ENCODE data around the gene CTIF.

The CTIF gene

GRCh38 chr18:48723016-48723415, 184.2 kb downstream of the CTIF start:
- Histone ChIP-seq H2AFZ (ENCODE audit: low read length) (no peak overlapping the region), H3K27me3 (replicated peaks; ENCODE audit: insufficient read depth, low read length) (no peaks in the 10 kb centered on the region), H3K9ac (ENCODE audit: low read length) (no peak overlapping the region), H3K4me1 (ENCODE audit: low read length) (no peaks in the 10 kb centered on the region), H3K36me3 (replicated peaks; ENCODE audit: insufficient read depth, low read length) (no peaks in the 10 kb centered on the region), H3K4me2 (ENCODE audit: low read depth, low read length) (no peak overlapping the region), H3K4me3 (ENCODE audit: low read length) (no peak overlapping the region), H3F3A (ENCODE audit: insufficient read depth, low read length) (no peaks in the 10 kb centered on the region), H4K20me1 (ENCODE audit: insufficient read depth, low read length) (no peaks in the 10 kb centered on the region), H3K9me3 (replicated peaks; ENCODE audit: insufficient read depth, low read length) (no peaks in the 10 kb centered on the region), H3K27ac (ENCODE audit: low read length) (no peak overlapping the region), H3K79me2 (ENCODE audit: low read length) (no peaks in the 10 kb centered on the region), H3K9me2 (replicated peaks; ENCODE audit: insufficient read depth, low read length) (no peaks in the 10 kb centered on the region)
- no peak for TF ChIP-seq EZH2phosphoT487 (IDR thresholded peaks at IDR 0.05; ENCODE audit: low read length)
- no peak for TF ChIP-seq EZH2 (optimal IDR thresholded peaks at IDR 0.05; ENCODE audit: low read depth, low read length)
- TF ChIP-seq, protein P1, sequence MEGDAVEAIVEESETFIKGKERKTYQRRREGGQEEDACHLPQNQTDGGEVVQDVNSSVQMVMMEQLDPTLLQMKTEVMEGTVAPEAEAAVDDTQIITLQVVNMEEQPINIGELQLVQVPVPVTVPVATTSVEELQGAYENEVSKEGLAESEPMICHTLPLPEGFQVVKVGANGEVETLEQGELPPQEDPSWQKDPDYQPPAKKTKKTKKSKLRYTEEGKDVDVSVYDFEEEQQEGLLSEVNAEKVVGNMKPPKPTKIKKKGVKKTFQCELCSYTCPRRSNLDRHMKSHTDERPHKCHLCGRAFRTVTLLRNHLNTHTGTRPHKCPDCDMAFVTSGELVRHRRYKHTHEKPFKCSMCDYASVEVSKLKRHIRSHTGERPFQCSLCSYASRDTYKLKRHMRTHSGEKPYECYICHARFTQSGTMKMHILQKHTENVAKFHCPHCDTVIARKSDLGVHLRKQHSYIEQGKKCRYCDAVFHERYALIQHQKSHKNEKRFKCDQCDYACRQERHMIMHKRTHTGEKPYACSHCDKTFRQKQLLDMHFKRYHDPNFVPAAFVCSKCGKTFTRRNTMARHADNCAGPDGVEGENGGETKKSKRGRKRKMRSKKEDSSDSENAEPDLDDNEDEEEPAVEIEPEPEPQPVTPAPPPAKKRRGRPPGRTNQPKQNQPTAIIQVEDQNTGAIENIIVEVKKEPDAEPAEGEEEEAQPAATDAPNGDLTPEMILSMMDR (IDR thresholded peaks at IDR 0.05; ENCODE audit: low read length) = no peak
- DNase-seq = no peak

DNA sequence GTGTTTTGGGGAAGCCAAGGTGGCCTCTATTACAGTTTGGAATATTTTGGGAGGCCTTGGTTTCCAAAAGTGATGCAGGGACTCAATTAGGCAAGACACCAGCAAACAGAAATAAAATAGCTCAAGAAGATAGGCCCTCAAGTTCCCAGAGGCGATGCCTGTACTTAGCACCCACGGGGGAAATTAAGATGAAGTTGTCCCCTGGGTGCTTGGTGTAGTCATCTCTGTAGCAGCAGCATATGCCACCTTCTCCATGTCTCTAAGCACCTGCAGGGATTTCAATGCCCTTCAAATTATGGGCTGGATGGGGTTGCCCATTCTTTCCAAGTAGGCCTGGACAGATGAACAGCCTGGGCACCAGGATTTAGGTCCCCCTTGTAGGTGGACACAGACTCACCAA, 185.0 kb downstream of the CTIF start:
- H3K27me3 ChIP-seq (replicated peaks; ENCODE audit: insufficient read depth, low read length) = no peaks in the 10 kb centered on the region
- H3K4me1 ChIP-seq (ENCODE audit: low read length) = no peaks in the 10 kb centered on the region
- no peaks in the 10 kb centered on the region for H3K36me3 ChIP-seq (replicated peaks; ENCODE audit: insufficient read depth, low read length)
- H3K9me2 ChIP-seq (replicated peaks; ENCODE audit: insufficient read depth, low read length) = no peaks in the 10 kb centered on the region
- H3K27ac ChIP-seq (ENCODE audit: low read length) = no peak overlapping the region
- no peaks in the 10 kb centered on the region for H3F3A ChIP-seq (ENCODE audit: insufficient read depth, low read length)
- H3K4me2 ChIP-seq (ENCODE audit: low read depth, low read length) = no peak overlapping the region
- H3K4me3 ChIP-seq (ENCODE audit: low read length) = no peak overlapping the region
- no peaks in the 10 kb centered on the region for H3K79me2 ChIP-seq (ENCODE audit: low read length)
- no peak for DNase-seq
- H2AFZ ChIP-seq (ENCODE audit: low read length) = no peak overlapping the region
- H3K9me3 ChIP-seq (replicated peaks; ENCODE audit: insufficient read depth, low read length) = no peaks in the 10 kb centered on the region
- H4K20me1 ChIP-seq (ENCODE audit: insufficient read depth, low read length) = no peaks in the 10 kb centered on the region
- TF ChIP-seq EZH2 (optimal IDR thresholded peaks at IDR 0.05; ENCODE audit: low read depth, low read length) = no peak
- TF ChIP-seq, protein P1 (IDR thresholded peaks at IDR 0.05; ENCODE audit: low read length) = no peak
- TF ChIP-seq EZH2phosphoT487 (IDR thresholded peaks at IDR 0.05; ENCODE audit: low read length) = no peak
- H3K9ac ChIP-seq (ENCODE audit: low read length) = no peak overlapping the region

DNA sequence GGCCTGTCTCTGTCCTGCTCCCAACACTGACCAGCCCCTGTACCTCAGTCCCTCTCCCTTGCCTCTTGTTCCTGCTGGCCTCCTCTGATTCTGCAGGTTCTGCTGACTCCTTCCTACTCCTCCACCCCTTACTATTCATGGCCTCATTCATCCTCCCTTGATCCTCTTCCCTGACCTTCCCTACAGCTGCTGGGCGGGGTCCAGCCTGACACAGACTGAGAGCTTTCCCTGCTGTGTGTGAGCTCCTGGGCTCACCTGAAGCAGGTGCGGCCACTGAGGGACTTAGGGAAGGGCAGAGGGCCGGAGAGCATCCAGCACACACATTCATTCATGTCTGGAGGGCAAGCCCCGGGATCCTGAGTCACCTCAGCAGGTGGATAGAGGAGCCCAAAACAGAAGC, 185.6 kb downstream of the CTIF start:
- Histone ChIP-seq H3K27me3 (replicated peaks; ENCODE audit: insufficient read depth, low read length) (no peaks in the 10 kb centered on the region), H3K4me1 (ENCODE audit: low read length) (no peaks in the 10 kb centered on the region), H3K79me2 (ENCODE audit: low read length) (no peaks in the 10 kb centered on the region), H3K9me2 (replicated peaks; ENCODE audit: insufficient read depth, low read length) (no peaks in the 10 kb centered on the region), H3K4me3 (ENCODE audit: low read length) (no peak overlapping the region), H3K9ac (ENCODE audit: low read length) (no peak overlapping the region), H2AFZ (ENCODE audit: low read length) (no peak overlapping the region), H3K4me2 (ENCODE audit: low read depth, low read length) (no peak overlapping the region), H4K20me1 (ENCODE audit: insufficient read depth, low read length) (no peaks in the 10 kb centered on the region), H3F3A (ENCODE audit: insufficient read depth, low read length) (no peaks in the 10 kb centered on the region), H3K9me3 (replicated peaks; ENCODE audit: insufficient read depth, low read length) (no peaks in the 10 kb centered on the region), H3K27ac (ENCODE audit: low read length) (no peak overlapping the region), H3K36me3 (replicated peaks; ENCODE audit: insufficient read depth, low read length) (no peaks in the 10 kb centered on the region)
- no peak for DNase-seq
- TF ChIP-seq EZH2phosphoT487 (IDR thresholded peaks at IDR 0.05; ENCODE audit: low read length) = no peak
- TF ChIP-seq, protein P1 (IDR thresholded peaks at IDR 0.05; ENCODE audit: low read length) = no peak
- no peak for TF ChIP-seq EZH2 (optimal IDR thresholded peaks at IDR 0.05; ENCODE audit: low read depth, low read length)

All from MM.1S (cell line).